Liver (tissue), 9 donors: ENCODE data around the gene CHMP5. TPM values are rescaled to one million over a fixed set of nuclear protein-coding genes. Genes with fewer than 3 reads are reported as not detected.

Experiments
- DNase-seq: peaks from one replicate; pipeline ENCODE4 v3.0.0-alpha.2; 2017; ENCODE audit warnings: low spot score
- H3K27ac ChIP-seq, 2 donors: one replicate each; pipeline ENCODE4 v1.7.0; 2013; ENCODE audit warnings: inconsistent platforms in 2 of 2, low read length in 2 of 2, control low read depth in 1 of 2, low read depth in 1 of 2, mild to moderate bottlenecking in 1 of 2
- H3K27me3 ChIP-seq, 4 donors: one replicate each; pipeline versions ENCODE4 v1.6.1 to v1.7.0; 2013; ENCODE audit warnings: low read length in 3 of 4, inconsistent platforms in 1 of 4, mild to moderate bottlenecking in 1 of 4, moderate library complexity in 1 of 4; ENCODE audit not compliant: control insufficient read depth in 4 of 4, insufficient read depth in 4 of 4
- H3K36me3 ChIP-seq, 4 donors: one replicate each; pipeline versions ENCODE4 v1.6.1 to v1.7.0; 2013; ENCODE audit warnings: low read length in 3 of 4, mild to moderate bottlenecking in 3 of 4, low read depth in 1 of 4, moderate library complexity in 1 of 4; ENCODE audit not compliant: control insufficient read depth in 4 of 4, insufficient read depth in 3 of 4
- H3K4me1 ChIP-seq, 4 donors: one replicate each; pipeline versions ENCODE4 v1.6.1 to v1.7.0; 2013; ENCODE audit warnings: low read length in 3 of 4, mild to moderate bottlenecking in 3 of 4, moderate library complexity in 1 of 4; ENCODE audit not compliant: control insufficient read depth in 4 of 4, insufficient read depth in 4 of 4
- H3K4me3 ChIP-seq, 3 donors: one replicate each; pipeline versions ENCODE4 v1.6.1 to v1.7.0; 2013; ENCODE audit warnings: low read length in 3 of 3, control low read depth in 1 of 3, low read depth in 1 of 3, mild to moderate bottlenecking in 1 of 3
- H3K9ac ChIP-seq, 2 donors: one replicate each; pipeline ENCODE4 v1.7.0; 2013; ENCODE audit warnings: low read length in 2 of 2, mild to moderate bottlenecking in 2 of 2, moderate library complexity in 2 of 2, control low read depth in 1 of 2, low read depth in 1 of 2
- H3K9me3 ChIP-seq, 4 donors: one replicate each; pipeline versions ENCODE4 v1.6.1 to v1.7.0; 2013; ENCODE audit warnings: low read length in 3 of 4; ENCODE audit not compliant: control insufficient read depth in 4 of 4
- EGR1 ChIP-seq, 2 donors: IDR thresholded peaks; 2 replicates each; pipeline ENCODE4 v1.6.1; 2016 to 2018; ENCODE audit warnings: antibody characterized with exemption in 2 of 2, low read depth in 2 of 2
- FOXA1 ChIP-seq: IDR thresholded peaks from 2 replicates; pipeline ENCODE4 v1.6.1; 2016; ENCODE audit warnings: antibody characterized with exemption
- FOXA2 ChIP-seq: IDR thresholded peaks from 2 replicates; pipeline ENCODE4 v1.6.1; 2016; ENCODE audit warnings: antibody characterized with exemption
- GABPA ChIP-seq, 2 donors: IDR thresholded peaks in 1 of 2; conservative IDR thresholded peaks in 1 of 2; 2 replicates each; pipeline ENCODE4 v1.6.1; 2016; ENCODE audit warnings: antibody characterized with exemption in 2 of 2, mild to moderate bottlenecking in 1 of 2, moderate library complexity in 1 of 2
- HNF4A ChIP-seq, 2 donors: conservative IDR thresholded peaks; 2 replicates each; pipeline ENCODE4 v1.6.1; 2016; ENCODE audit warnings: antibody characterized with exemption in 2 of 2, mild to moderate bottlenecking in 2 of 2
- HNF4G ChIP-seq: IDR thresholded peaks from 2 replicates; pipeline ENCODE4 v1.6.1; 2016; ENCODE audit warnings: antibody characterized with exemption
- JUND ChIP-seq, 2 donors: IDR thresholded peaks; 2 replicates each; pipeline ENCODE4 v1.6.1; 2016; ENCODE audit warnings: antibody characterized with exemption in 2 of 2
- NR2F2 ChIP-seq: IDR thresholded peaks from 2 replicates; pipeline ENCODE4 v1.6.1; 2016; ENCODE audit warnings: antibody characterized with exemption
- RAD21 ChIP-seq, 2 donors: IDR thresholded peaks; 2 replicates each; pipeline ENCODE4 v1.6.1; 2016; ENCODE audit warnings: antibody characterized with exemption in 2 of 2, mild to moderate bottlenecking in 2 of 2
- RXRA ChIP-seq, 2 donors: IDR thresholded peaks; 2 replicates each; pipeline ENCODE4 v1.6.1; 2017 to 2018; ENCODE audit warnings: antibody characterized with exemption in 2 of 2, mild to moderate bottlenecking in 1 of 2
- SP1 ChIP-seq: IDR thresholded peaks from 2 replicates; pipeline ENCODE4 v1.6.1; 2018; ENCODE audit warnings: antibody characterized with exemption, mild to moderate bottlenecking
- TAF1 ChIP-seq: conservative IDR thresholded peaks from 2 replicates; pipeline ENCODE4 v1.6.1; 2016; ENCODE audit warnings: antibody characterized with exemption, mild to moderate bottlenecking
- YY1 ChIP-seq: IDR thresholded peaks from 2 replicates; pipeline ENCODE4 v1.6.1; 2016; ENCODE audit warnings: antibody characterized with exemption, mild to moderate bottlenecking
- WGBS: extraction: QIAGEN DNeasy Blood & Tissue Kit; methylation state at CpG from one replicate; pipeline ENCODE4 v1.1.7; 2013; 5-methylcytosine and 5-hydroxymethylcytosine counted together
- polyA plus RNA-seq, 2 donors: library from polyadenylated mRNA; stranded (reverse) in 1 of 2; unstranded in 1 of 2; fragments of 200-250 nt in 1 of 2; fragments of >200 nt in 1 of 2; fragmentation: Nextera tagmentation in 1 of 2; extraction: Ambion mirVana in 1 of 2; gene quantifications; one replicate each; pipeline versions ENCODE4 v1.2.1 to v1.2.3, GENCODE V29; 2013 to 2015
- total RNA-seq, 2 donors: library from RNA; depleted of rRNA; stranded (reverse); fragments of >200 nt; gene quantifications; one replicate each; pipeline ENCODE4 v1.2.3, GENCODE V29; 2014
- TF ChIP-seq, protein P1 (sequence below): IDR thresholded peaks from 2 replicates; pipeline ENCODE4 v1.6.1; 2016; ENCODE audit warnings: antibody characterized with exemption
- TF ChIP-seq, protein P2 (sequence below): IDR thresholded peaks from 2 replicates; pipeline ENCODE4 v1.6.1; 2016; ENCODE audit warnings: antibody characterized with exemption, mild to moderate bottlenecking
- TF ChIP-seq, protein P3 (sequence below): fragments of 150-350 bp; IDR thresholded peaks from 2 replicates; pipeline ENCODE4 v1.5.1; 2017; ENCODE audit warnings: improper control_type of control experiment, low read depth, low read length; ENCODE audit not compliant: missing input control
- TF ChIP-seq, protein P4 (sequence below): IDR thresholded peaks from 2 replicates; pipeline ENCODE4 v1.6.1; 2016; ENCODE audit warnings: antibody characterized with exemption
- TF ChIP-seq, protein P5 (sequence below): IDR thresholded peaks from 2 replicates; pipeline ENCODE4 v1.6.1; 2016; ENCODE audit warnings: antibody characterized with exemption
- donor health status: healthy.
- donor health status: healthy.
- donor health status: healthy.
- donor health status: healthy.
- donor health status: healthy.

The CHMP5 gene
- total and polyA plus RNA-seq, 4 donors, result 23.2 to 34.8 (median 27.8) TPM

DNA sequence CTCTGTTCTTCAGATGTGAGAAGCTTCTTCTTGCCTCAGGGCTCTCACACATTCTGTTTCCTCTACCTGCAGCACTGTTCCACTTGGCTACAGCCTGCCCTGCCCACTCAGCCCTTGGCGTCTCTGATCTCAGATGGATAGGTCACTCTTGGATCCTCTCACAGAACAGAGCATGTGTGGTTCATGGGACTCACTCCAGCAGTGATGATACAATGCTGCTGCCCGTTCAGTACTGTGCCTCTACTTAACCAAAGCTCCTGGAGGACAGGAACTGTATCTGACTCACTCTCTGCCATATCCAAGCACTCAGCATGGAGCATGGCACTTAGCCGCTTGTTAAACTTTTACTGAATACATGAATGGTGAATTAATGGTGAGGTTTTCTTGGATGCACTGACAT, 28.3 kb upstream of the CHMP5 start:
- 80% methylated on average over 3 of the region's 3 CpGs for WGBS
- Histone ChIP-seq H3K27ac (no peak overlapping the region), H3K36me3 (no peaks in the 10 kb centered on the region), H3K4me1 (no peaks in the 10 kb centered on the region), H3K9me3 (no peaks in the 10 kb centered on the region), H3K9ac (no peak overlapping the region), H3K27me3 (no peaks in the 10 kb centered on the region), H3K4me3 (no peak overlapping the region)
- TF ChIP-seq, protein P1, sequence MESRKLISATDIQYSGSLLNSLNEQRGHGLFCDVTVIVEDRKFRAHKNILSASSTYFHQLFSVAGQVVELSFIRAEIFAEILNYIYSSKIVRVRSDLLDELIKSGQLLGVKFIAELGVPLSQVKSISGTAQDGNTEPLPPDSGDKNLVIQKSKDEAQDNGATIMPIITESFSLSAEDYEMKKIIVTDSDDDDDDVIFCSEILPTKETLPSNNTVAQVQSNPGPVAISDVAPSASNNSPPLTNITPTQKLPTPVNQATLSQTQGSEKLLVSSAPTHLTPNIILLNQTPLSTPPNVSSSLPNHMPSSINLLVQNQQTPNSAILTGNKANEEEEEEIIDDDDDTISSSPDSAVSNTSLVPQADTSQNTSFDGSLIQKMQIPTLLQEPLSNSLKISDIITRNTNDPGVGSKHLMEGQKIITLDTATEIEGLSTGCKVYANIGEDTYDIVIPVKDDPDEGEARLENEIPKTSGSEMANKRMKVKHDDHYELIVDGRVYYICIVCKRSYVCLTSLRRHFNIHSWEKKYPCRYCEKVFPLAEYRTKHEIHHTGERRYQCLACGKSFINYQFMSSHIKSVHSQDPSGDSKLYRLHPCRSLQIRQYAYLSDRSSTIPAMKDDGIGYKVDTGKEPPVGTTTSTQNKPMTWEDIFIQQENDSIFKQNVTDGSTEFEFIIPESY, result no peak
- TF ChIP-seq, protein P2, sequence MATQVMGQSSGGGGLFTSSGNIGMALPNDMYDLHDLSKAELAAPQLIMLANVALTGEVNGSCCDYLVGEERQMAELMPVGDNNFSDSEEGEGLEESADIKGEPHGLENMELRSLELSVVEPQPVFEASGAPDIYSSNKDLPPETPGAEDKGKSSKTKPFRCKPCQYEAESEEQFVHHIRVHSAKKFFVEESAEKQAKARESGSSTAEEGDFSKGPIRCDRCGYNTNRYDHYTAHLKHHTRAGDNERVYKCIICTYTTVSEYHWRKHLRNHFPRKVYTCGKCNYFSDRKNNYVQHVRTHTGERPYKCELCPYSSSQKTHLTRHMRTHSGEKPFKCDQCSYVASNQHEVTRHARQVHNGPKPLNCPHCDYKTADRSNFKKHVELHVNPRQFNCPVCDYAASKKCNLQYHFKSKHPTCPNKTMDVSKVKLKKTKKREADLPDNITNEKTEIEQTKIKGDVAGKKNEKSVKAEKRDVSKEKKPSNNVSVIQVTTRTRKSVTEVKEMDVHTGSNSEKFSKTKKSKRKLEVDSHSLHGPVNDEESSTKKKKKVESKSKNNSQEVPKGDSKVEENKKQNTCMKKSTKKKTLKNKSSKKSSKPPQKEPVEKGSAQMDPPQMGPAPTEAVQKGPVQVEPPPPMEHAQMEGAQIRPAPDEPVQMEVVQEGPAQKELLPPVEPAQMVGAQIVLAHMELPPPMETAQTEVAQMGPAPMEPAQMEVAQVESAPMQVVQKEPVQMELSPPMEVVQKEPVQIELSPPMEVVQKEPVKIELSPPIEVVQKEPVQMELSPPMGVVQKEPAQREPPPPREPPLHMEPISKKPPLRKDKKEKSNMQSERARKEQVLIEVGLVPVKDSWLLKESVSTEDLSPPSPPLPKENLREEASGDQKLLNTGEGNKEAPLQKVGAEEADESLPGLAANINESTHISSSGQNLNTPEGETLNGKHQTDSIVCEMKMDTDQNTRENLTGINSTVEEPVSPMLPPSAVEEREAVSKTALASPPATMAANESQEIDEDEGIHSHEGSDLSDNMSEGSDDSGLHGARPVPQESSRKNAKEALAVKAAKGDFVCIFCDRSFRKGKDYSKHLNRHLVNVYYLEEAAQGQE, result no peak
- TF ChIP-seq RAD21 (IDR thresholded peaks at IDR 0.05) (no peak), FOXA1 (no peak), GABPA (IDR thresholded peaks at IDR 0.05 in 1 of 2, conservative IDR thresholded peaks at IDR 0.05 in 1 of 2) (no peak), TAF1 (no peak), SP1 (no peak), HNF4A (conservative IDR thresholded peaks at IDR 0.05) (no peak), RXRA (IDR thresholded peaks at IDR 0.05) (no peak), JUND (IDR thresholded peaks at IDR 0.05) (no peak), FOXA2 (no peak), NR2F2 (no peak), YY1 (no peak), HNF4G (no peak)
- TF ChIP-seq, protein P3, sequence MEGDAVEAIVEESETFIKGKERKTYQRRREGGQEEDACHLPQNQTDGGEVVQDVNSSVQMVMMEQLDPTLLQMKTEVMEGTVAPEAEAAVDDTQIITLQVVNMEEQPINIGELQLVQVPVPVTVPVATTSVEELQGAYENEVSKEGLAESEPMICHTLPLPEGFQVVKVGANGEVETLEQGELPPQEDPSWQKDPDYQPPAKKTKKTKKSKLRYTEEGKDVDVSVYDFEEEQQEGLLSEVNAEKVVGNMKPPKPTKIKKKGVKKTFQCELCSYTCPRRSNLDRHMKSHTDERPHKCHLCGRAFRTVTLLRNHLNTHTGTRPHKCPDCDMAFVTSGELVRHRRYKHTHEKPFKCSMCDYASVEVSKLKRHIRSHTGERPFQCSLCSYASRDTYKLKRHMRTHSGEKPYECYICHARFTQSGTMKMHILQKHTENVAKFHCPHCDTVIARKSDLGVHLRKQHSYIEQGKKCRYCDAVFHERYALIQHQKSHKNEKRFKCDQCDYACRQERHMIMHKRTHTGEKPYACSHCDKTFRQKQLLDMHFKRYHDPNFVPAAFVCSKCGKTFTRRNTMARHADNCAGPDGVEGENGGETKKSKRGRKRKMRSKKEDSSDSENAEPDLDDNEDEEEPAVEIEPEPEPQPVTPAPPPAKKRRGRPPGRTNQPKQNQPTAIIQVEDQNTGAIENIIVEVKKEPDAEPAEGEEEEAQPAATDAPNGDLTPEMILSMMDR, result no peak
- TF ChIP-seq, protein P4, sequence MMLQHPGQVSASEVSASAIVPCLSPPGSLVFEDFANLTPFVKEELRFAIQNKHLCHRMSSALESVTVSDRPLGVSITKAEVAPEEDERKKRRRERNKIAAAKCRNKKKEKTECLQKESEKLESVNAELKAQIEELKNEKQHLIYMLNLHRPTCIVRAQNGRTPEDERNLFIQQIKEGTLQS, result no peak
- TF ChIP-seq, protein P5, sequence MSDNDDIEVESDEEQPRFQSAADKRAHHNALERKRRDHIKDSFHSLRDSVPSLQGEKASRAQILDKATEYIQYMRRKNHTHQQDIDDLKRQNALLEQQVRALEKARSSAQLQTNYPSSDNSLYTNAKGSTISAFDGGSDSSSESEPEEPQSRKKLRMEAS, result no peak
- DNase-seq, result no peak

DNA sequence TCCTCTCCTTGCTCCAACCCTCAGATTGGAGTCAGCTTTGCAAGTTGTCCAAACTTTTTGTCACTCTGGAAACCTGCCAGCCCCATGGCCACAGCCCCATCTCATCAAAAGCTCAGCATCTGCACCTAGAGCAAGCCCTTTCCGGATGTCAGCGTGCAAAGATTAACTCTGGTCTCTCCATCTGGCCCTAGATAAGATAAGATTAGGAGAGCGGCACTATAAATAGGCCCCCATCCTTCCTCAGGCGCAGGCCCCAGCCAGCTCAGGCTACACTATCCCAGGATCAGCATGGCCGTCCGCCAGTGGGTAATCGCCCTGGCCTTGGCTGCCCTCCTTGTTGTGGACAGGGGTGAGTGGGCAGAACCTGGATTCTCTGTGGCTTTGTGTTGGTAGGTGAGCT, 24.9 kb upstream of the CHMP5 start, which contains the start of gene SPINK4:
TSS of gene SPINK4 (plus strand) at position 247 of the 400 bp plus-strand sequence. CDS start at position 289, 42 bp downstream.
- DNase-seq, result no peak

More for the DNA sequence above, 24.9 kb upstream of the CHMP5 start, which contains the start of gene SPINK4:
- H3K4me3 ChIP-seq, result no peak within 1 kb of the TSS
- 67% methylated on average over 7 of the region's 7 CpGs for WGBS
- H3K9ac ChIP-seq, result no peak within 1 kb of the TSS
- no peaks in the 10 kb centered on the region for H3K9me3 ChIP-seq
- no peaks in the 10 kb centered on the region for H3K27me3 ChIP-seq
- H3K4me1 ChIP-seq, result no peaks in the 10 kb centered on the region
- TF ChIP-seq GABPA (IDR thresholded peaks at IDR 0.05 in 1 of 2, conservative IDR thresholded peaks at IDR 0.05 in 1 of 2) (no peak), EGR1 (IDR thresholded peaks at IDR 0.05; ENCODE audit: low read depth in 2 of 2) (no peak), RAD21 (IDR thresholded peaks at IDR 0.05) (no peak), FOXA1 (no peak), TAF1 (no peak), FOXA2 (no peak)
- TF ChIP-seq, protein P2, result no peak
- no peaks in the 10 kb centered on the region for H3K36me3 ChIP-seq
- no peak within 1 kb of the TSS for H3K27ac ChIP-seq
